Adipose tissue (tissue), 3 donors: ENCODE data around the gene DAPK3. TPM values are rescaled to one million over a fixed set of nuclear protein-coding genes. Genes with fewer than 3 reads are reported as not detected.
"Not testable (repeated sequence)": the region's sequence is repeated elsewhere in the genome, so short reads cannot be mapped to it uniquely, and the experiment has no call there.

Experiments
- H3K27ac ChIP-seq: one replicate; pipeline ENCODE4 v1.5.1; 2013; ENCODE audit warnings: low read depth, low read length
- WGBS, 3 donors: extraction: QIAGEN DNeasy Blood & Tissue Kit; methylation state at CpG; one replicate each; pipeline ENCODE4 v1.1.7; 2013; 5-methylcytosine and 5-hydroxymethylcytosine counted together
- polyA plus RNA-seq, 3 donors: library from polyadenylated mRNA; stranded (reverse); fragments of 200-250 nt; gene quantifications; one replicate each; pipeline ENCODE4 v1.2.3, GENCODE V29; 2013
- donor health status: healthy with polysubstance abuse.
- donor health status: Bipolar disorder and iron deficiency.
- donor health status: healthy.

Gene DAPK3
- polyA plus RNA-seq, 3 donors = 46.4 to 78.1 (median 61.3) TPM

DNA sequence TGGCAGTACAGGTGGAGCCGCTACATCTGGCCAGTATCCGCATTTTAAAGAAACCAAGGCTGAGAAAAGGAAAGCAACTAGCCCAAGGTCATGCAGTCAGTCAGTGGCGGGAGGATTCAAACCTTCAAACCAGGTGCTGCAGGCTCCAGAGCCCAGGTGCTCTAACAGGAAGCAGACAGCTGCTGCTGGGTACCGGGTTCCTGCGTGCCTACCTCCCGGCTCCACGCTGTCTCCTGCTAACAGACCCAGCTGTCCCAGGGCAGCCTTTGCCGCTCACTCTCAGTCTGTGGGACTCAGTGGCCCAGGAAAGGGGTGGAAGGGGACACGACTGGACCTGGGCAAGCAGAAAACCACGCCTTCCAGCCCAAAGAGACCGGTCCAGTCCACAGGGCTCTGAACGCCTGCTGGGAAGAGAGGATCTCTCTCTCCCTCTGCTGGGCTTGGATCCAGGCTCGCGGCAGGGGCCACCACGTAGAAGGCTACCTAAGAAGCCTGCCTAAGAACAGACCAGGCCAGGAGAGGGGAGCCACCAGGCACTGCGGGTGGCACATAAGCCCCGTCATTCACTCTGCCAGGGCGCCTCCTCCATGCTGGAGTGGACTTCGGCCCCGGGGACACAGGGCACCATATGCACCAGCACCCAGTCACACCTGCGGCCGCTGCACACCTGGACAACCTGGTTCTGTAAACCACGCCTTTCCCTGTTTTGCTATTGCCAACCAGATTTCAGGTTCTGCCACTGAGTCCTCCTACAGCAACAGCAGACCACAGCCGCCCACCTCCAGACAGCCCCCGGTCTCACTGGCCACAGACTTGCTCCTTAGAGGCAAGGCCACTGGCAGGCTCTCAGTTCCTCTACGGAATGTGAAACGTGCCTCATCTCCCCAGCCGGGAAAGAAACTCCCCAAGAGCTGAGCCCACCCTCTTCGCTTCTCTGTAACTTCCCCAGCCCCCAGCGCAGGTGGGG is 4.6 kb downstream of the DAPK3 start:
- H3K27ac ChIP-seq = no peak overlapping the region
- WGBS, 3 donors = 39 to 84% (median 75%) methylated on average over 29 to 30 of the region's 30 CpGs

DNA sequence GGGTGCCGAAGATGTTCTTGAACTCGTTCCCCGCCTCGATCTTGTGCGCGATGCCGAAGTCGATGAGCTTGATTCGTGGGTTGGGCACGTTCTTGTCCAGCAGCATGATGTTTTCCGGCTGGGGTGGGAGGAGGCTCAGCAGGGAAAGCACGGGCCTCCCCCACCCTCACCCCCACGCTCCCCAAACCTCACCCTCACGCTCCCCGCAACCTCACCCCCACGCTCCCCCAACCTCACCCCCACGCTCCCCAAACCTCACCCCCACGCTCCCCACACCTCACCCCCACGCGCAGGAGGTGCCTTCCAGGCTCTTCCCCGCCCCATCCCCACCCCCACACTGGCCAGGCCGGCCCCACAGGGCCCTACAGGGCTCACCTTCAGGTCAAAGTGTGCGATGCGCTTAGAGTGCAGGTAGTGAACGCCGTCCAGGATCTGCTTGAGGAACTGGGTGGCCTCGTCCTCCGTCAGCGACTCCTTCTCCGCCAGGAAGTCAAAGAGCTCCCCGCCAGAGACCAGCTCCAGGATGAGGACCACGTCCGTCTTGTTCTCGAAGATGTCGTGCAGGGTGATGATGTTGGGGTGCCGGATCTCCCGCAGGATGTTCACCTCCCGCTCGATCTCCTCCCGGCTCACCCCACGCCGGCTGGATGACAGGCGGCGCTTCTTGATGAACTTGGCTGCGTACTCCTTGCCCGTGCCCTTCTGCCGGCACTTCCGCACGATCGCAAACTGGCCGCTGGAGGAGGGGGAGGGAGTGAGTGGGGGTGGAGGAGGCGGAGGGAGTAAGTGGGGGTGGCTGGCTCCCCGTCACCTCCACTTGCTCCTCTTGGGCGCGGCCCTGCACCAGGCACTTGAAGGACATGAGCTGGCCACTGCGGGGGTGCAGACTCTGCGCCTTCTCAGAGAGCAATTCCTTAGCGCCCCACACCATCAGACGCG is 6.4 kb downstream of the DAPK3 start:
- WGBS, 3 donors = 83 to 91% (median 88%) methylated on average over 54 to 60 of the region's 60 CpGs
- no peak overlapping the region for H3K27ac ChIP-seq

DNA sequence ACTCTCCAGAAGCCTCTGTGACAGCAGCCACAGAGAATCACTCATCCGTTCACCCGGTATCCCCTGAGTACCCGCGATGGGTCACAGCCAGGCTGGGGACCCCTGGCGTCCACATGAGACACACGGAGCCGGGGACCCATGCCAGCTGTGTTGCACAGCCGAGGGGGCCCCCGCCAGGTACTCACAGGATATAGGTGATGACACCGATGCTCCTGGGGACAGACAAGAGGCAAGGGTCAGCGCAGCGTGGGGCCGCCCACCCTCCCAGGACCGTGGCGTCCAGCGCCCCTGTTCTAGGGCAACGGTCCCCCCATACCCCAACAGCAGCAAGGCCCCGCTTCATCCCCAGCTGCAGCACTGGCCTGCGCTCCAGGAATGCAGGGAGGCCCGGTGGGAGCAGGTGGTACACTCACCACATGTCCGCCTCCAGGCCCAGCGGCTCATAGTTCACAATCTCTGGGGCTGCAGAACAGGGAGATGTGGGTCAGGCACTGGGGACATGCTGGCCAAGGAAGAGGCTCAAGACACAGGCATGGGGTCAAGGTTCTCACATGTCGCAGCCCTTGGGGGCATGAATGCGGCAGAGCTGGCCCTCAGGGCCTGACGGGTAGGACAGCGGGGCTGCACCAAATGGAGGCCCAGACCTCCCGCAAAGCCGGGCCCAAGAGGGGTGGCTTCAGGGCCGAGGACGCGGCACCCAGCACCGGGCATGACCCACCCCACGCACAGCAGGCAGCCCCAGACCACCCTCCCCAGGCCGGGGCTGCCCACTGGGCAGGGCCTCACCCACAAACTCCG is 7.2 kb downstream of the DAPK3 start:
- 93 to 95% (median 94%) methylated on average over 34 to 35 of the region's 35 CpGs for WGBS, 3 donors
- H3K27ac ChIP-seq = no peak overlapping the region

DNA sequence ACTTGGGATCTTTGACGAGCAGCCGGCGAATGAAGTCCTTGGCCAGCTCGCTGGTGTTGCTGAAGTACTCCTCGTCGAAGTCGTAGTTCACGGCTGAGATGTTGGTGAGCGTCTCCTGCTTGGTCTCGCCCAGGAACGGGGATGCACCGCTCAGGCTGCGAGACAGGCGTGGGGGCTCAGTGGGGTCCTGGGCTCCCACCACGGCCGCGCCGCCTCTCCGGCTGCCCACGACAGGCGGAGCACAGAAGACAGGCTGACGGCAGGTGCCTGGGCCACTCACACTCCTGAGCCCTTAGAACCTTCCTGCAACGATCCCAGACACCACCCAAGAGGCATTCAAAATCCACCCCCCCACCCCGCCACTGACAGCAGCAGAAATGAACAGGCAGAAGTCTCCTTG is 9.9 kb downstream of the DAPK3 start:
- H3K27ac ChIP-seq = no peak overlapping the region
- WGBS, 3 donors = 94 to 97% (median 95%) methylated on average over 24 of the region's 24 CpGs

DNA sequence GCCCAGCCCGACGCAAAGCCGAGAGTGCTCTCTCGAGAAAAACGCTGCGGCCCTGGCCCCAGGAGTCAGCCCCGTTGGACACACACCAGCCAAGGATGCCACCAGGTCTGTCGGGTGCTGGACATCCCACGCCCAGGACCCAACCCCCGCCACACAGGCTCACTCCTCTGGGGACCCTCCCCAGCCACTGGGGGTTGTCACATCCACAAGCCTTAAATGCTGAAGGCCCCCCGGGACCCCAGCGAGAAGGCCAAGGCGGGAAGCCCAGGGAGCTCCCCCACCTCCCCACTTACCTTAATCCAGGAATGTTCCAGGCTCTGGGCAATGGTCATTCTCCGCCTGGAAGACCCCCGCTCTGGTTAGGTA is 11.2 kb downstream of the DAPK3 start:
- no peak overlapping the region for H3K27ac ChIP-seq
- 95 to 99% (median 97%) methylated on average over 15 of the region's 15 CpGs for WGBS, 3 donors

DNA sequence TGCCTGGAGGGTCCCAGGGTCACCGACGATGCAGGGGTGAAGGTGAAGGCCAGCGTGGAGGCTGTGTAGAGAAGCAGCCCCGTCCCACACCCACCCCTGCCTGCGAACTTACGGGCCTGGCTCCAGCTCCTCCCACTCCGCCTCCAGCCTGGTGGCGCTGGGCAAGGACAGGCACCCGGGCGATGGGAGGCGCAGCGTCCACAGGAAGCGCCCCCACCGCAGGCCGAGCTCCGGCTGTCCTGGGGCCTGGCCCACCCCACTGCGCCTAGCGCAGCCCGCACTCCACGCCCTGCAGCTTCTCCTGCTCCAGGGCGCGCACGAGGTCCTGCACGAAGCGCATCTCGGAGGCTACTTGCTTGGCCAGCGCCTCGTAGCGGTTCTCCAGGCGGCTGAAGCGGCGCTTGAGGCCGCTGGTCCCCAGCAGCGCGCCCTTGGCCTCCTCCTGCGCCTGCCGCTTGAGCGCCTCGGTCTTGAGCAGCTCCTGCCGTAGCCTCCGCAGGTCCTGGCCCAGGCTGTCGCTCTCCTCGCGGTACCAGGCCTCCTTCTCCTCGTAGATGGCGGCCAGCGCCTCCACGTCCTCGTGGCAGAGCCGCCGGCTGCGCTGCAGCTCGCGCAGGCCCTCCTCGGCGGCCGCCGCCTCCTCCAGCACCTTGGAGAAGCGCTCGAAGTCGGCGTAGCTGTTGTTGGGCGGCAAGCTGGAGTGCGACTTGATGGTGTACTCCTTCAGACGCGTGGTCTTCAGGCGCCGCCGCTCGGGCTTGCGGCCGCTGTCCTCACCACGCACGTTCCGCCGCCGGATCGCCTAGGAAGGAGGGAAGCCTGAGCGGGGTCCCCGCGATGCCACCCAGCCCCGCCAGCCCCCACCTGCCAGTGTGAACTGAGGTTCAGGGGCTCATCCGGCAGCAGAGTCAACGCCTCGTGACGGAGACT is 11.8 kb downstream of the DAPK3 start:
- no peak overlapping the region for H3K27ac ChIP-seq
- WGBS, 3 donors = 95 to 97% (median 97%) methylated on average over 76 to 86 of the region's 86 CpGs

DNA sequence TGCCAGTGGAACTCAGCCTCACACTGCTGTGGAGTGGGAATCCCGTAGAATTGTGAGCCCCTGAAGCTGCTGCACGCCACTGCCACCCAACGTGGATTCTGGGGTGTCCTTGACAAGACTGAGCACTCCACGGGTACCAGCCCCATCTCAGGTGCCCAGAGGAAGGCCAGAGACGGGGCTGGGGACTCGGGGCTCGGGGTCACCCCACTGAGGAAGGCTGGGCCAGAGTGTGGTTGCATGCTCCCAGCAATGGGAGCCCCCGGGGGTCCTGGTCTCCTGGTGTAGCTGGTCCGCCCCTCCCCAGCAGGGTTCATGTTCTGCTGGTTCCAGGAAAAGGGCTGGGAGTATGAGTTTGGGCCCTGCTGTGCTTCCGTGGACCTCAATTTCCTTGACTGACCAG is 15.2 kb downstream of the DAPK3 start:
- no peak overlapping the region for H3K27ac ChIP-seq
- 83 to 90% (median 89%) methylated on average over 9 to 10 of the region's 10 CpGs for WGBS, 3 donors

DNA sequence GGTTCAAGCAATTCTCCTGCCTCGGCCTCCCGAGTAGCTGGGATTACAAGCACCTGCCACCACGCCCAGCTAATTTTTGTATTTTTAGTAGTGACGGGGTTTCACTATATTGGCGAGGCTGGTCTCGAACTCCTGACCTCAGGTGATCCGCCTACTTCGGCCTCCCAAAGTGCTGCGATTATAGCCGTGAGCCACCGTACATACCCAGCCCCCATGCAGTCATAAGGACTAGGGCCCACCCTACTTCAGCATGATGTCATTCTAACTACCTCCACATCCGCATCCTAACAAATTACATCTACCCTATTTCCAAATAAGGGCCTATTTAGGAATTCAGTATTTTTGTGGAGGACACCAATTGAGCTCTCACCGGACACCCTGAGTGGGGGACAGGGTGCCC is 15.6 kb downstream of the DAPK3 start:
- 80 to 89% (median 82%) methylated on average over 13 of the region's 13 CpGs for WGBS, 3 donors
- not testable (repeated sequence) for H3K27ac ChIP-seq

DNA sequence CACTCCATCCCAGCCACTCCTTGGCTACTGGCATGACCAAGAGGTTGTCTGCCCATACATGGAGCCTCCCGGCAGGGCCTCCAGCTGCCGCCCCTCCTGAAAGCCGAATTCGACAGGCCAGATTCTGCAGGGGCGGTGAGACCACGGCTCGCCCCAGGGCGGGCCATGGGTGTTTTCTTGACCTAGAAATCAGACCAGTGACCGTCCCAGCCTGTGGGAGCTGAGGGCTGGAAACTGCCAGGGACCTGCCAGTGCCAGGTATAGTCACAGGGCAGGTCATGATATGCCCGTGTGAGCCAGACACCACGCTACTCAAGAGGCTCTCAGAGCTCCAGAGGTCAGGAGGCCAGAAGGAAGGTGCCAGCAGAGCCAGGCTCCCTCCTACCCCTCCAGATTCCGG is 16.8 kb downstream of the DAPK3 start:
- 82 to 88% (median 85%) methylated on average over 12 of the region's 12 CpGs for WGBS, 3 donors
- no peak overlapping the region for H3K27ac ChIP-seq

DNA sequence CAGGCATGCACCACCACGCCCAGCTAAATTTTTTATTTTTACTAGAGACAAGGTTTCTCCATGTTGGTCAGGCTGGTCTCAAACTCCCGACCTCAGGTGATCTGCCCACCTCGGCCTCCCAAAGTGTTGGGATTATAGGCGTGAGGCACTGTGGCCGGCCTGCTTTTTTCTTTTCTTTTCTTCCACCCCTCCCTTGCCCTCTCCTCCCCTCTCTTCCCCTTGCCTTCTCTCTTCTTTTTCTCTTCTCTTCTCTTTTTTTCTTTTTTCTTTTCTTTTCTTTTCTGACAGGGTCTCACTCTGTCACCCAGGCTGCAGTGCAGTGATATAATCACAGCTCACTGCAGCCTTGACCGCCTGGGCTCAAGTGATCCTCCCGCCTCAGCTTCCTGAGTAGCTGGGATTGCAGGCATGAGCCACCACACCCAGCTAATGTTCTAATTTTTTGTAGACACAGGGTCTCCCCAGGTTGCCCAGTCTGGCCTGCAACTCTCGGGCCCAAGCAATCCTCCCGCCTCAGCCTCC is 18.1 kb downstream of the DAPK3 start:
- 78 to 92% (median 83%) methylated on average over 9 of the region's 9 CpGs for WGBS, 3 donors
- H3K27ac ChIP-seq = not testable (repeated sequence)

DNA sequence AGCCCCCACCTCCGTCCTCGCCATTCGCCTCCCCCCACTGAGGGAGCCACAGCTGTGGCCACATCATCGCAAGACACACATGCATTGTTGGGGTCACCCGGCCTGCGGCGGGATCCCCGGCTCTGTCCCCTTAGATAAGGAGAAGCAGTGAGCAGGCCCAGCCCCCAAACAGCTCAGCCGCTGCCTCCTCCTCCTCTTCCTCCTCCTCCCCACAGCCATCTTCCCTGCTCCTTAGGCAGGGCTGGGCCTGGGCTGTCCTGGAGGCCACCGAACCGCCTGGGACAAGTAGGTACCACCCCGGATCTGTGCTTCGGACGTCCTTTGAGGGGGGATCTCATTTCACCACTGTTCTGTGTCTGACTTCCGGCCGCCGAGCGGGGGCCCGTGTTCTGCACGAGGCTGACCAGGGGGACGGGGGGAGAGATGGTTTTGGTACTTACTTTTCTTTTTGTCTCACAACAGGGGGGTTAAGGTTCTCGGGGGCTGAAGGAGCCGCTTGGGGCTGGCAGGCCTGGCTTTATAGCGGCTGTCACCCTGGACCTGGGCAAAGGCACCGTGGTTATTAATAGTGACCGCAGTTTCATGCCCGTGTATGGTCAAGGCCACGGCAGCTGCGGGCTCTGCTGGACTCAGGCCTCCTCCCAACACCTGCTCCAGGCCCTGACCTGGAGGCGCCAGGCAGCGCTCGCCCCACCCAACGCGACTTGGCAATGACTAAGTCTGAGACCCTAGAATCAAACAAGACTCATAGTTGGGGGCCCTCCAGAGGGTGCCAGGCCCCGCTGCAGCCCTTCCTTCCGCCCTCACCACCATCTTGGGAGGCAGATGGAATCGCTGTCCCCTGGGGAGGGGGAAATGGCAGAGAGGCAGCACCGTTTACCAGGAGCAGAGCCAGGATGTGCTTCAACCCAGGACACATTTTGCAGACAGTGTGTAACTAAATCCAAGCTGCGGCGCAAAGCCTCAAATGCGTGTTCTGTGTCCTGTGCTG is 19.7 kb downstream of the DAPK3 start:
- 23 to 35% (median 31%) methylated on average over 37 to 41 of the region's 41 CpGs for WGBS, 3 donors
- no peak overlapping the region for H3K27ac ChIP-seq

DNA sequence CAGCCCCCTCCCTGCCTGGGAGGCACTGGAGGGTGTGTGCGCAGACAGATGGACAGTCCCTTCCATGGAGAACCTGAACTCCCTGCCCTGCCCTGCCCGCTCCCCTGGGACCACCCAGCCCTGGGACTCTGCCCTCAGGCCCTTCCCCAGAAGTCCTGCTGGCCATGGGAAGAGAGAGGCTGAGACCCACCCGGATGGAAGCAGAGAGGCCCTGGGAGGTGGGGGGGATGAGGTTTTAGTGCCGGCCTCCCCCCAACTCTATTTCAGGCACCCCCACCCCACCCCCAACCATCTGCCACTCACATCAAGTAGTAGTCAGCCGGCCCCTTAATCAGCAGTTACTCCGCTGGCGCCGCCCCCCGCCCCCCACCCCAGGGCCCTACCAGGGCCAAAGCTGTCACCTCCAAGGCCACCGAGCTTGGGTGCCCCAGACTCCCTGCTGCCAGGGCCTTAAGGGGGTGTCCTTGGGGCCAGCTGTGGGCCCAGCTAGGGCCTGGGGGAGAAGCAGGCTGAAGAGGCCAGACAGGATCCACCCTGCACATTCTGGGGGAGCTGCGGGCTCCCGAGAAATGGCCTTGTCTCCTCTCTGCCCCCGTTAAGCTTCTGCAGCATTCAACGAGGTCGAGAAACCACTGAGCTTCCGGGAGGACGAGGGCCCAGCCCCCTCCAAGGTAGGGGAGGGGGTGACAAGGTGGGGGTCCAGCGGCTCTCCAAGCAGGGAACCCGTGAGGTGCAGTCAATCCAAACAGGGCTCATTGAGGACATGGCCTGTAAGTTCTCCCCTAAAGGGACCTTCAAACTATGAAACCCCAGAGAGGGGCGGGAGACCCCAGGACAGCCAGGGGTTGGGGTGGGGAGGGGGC is 20.7 kb downstream of the DAPK3 start:
- H3K27ac ChIP-seq = no peak overlapping the region
- WGBS, 3 donors = 28 to 48% (median 41%) methylated on average over 19 to 20 of the region's 20 CpGs

DNA sequence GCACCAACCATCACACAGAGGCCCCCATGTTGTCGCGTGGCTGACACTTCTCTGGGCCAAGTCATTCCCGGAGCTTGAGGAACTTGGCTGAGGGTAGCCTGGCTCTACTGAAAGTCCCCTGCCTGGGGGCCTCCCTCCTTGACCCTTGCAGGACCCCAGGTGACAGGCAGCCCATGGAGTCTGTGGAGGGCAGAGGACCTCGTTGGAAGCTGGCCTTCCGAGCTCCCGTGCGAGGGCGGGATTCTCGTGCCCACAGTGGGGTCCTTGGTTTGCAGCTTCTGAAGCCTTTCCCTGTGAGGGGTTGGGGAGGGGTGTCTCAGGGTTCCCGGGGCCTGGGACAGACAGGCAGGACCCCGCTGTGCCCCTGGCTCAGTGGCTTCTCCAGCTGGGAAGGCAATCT is 21.6 kb downstream of the DAPK3 start:
- H3K27ac ChIP-seq = no peak overlapping the region
- WGBS, 3 donors = 75 to 89% (median 82%) methylated on average over 11 of the region's 11 CpGs

DNA sequence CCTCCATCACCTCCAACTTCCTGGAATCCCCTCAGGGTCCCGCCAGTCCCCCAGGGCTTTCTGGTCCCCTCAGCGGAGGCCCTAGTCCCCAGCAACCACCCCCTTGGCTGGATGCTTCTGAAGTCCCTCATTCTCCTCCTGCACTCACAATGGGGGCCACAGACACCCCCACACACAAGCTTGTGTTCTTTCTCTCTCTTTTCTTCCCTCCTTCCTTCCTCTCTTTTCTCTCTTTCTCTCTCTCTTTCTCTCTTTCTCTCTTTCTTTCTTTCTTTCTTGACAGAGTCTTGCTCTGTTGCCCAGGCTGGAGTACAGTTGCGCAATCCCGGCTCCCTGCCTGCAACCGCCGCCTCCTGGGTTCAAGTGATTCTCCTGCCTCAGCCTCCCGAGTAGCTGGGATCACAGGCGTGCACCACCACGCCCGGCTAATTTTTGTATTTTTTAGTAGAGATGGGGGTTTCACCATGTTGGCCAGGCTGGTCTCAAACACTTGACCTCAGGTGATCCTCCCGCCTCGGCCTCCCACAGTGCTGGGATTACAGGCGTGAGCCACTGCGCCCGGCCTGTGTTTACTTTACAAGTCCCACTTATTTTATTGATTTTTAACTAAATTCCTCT is 23.5 kb downstream of the DAPK3 start:
- H3K27ac ChIP-seq = not testable (repeated sequence)
- WGBS, 3 donors = 81 to 93% (median 91%) methylated on average over 15 of the region's 15 CpGs

DNA sequence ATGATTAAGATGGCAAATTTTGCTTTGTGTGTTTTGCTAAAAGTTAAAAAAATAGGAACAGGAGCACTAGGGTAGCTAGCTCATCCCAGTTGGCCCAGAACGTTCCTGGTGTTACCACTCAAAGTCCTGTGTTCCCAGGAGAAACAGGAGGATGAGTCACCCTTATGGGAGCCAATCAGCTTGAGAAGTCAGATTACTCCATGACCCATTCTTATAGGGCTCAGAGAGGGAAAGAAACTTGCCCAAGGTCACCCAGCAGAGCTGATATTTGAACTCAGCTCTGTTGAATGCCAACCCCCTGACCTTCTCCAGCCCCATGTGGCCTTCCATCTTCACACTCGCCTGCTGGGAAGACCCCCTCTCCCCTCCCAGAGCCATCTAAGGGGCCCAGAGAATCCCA is 25.1 kb downstream of the DAPK3 start:
- WGBS, 3 donors = 45 to 54% (median 52%) methylated on average over 2 of the region's 2 CpGs

More for the DNA sequence above, 25.1 kb downstream of the DAPK3 start:
- no peak overlapping the region for H3K27ac ChIP-seq
